ENCODE data around the gene CENPP.

DNA sequence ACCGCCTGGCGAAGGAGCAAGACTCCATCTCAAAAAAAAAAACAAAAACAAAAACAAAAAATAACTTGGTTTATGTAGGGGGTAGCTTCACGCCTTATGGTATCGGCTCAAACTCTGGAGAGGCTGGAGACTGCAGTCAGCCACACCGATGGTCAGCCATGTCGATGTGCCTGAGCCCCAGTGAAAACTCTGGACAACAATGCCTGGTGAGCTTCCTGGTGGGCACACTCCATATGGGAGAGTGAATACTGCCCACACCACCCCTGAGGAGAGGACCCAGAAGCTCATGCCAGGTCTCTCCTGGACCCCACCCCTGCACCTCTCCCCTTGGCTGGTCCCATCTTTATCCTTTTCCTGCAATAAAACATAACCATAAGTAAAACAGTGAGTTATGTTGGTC lies 324.5 kb downstream of the CENPP start:
- TF ChIP-seq, protein P1, sequence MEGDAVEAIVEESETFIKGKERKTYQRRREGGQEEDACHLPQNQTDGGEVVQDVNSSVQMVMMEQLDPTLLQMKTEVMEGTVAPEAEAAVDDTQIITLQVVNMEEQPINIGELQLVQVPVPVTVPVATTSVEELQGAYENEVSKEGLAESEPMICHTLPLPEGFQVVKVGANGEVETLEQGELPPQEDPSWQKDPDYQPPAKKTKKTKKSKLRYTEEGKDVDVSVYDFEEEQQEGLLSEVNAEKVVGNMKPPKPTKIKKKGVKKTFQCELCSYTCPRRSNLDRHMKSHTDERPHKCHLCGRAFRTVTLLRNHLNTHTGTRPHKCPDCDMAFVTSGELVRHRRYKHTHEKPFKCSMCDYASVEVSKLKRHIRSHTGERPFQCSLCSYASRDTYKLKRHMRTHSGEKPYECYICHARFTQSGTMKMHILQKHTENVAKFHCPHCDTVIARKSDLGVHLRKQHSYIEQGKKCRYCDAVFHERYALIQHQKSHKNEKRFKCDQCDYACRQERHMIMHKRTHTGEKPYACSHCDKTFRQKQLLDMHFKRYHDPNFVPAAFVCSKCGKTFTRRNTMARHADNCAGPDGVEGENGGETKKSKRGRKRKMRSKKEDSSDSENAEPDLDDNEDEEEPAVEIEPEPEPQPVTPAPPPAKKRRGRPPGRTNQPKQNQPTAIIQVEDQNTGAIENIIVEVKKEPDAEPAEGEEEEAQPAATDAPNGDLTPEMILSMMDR (IDR thresholded peaks at IDR 0.05; ENCODE audit: insufficient read depth, low read length, poor library complexity, severe bottlenecking) = no peak
- TF ChIP-seq EZH2phosphoT487 (conservative IDR thresholded peaks at IDR 0.05; ENCODE audit: low read length) = no peak
